ENCODE results near the gene ACTRT2. TPM values are rescaled to one million over a fixed set of nuclear protein-coding genes. Genes with fewer than 3 reads are reported as not detected.

ACTRT2 gene
- total RNA-seq, 1 donor from 2014 or later, result not detected

GRCh38 chr1:3053986-3054385 is 32.7 kb downstream of the ACTRT2 start:
- no peak for TF ChIP-seq CTCF (conservative IDR thresholded peaks at IDR 0.05)
- no peak overlapping the region for H3K4me3 Mint-ChIP-seq
- no peaks in the 10 kb centered on the region for H3K4me1 Mint-ChIP-seq (ENCODE audit: unreplicated experiment)
- H3K27me3 Mint-ChIP-seq, result peaks cover 46% of the 10 kb centered on the region
- peak; percentile 49 for DNase-seq (ENCODE audit: extremely low spot score, unreplicated experiment)
- H3K9me3 Mint-ChIP-seq, result peaks cover 7% of the 10 kb centered on the region
- H3K36me3 Mint-ChIP-seq, result peaks cover 2% of the 10 kb centered on the region
- H3K27ac Mint-ChIP-seq, result no peak overlapping the region

- Mint-ChIP-seq H3K36me3 (peaks cover 4% of the 10 kb centered on the region), H3K4me1 (ENCODE audit: unreplicated experiment) (no peaks in the 10 kb centered on the region), H3K4me3 (no peak overlapping the region), H3K27me3 (peaks cover 51% of the 10 kb centered on the region), H3K9me3 (peaks cover 9% of the 10 kb centered on the region), H3K27ac (no peak overlapping the region)
- TF ChIP-seq CTCF (conservative IDR thresholded peaks at IDR 0.05), result no peak
- peak; percentile 56 for DNase-seq (ENCODE audit: extremely low spot score, unreplicated experiment)
Observed at GRCh38 chr1:3054474-3054873, 33.2 kb downstream of the ACTRT2 start.

DNA sequence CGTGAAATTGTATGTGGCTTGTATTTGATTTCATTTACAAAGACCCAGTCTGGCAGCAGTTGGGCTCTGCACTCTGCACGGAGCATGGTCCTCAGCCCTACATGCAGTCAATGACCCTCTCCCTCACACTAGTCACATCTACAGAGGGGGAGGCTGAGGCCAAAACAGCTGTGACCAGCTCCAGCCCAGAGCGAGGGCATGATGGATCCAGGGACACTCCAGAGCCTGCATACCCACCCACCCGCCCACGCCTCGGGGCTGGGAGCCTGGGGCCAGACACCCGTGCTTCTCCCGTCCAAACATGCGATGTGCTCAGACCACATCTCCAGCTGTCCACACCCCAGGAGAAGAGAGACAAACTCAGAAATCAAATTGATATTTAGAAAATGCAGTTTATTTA is 33.8 kb downstream of the ACTRT2 start:
- H3K4me3 Mint-ChIP-seq, result no peak overlapping the region
- TF ChIP-seq CTCF (conservative IDR thresholded peaks at IDR 0.05), result no peak
- no peaks in the 10 kb centered on the region for H3K4me1 Mint-ChIP-seq (ENCODE audit: unreplicated experiment)
- peaks cover 4% of the 10 kb centered on the region for H3K36me3 Mint-ChIP-seq
- H3K27ac Mint-ChIP-seq, result no peak overlapping the region
- DNase-seq (ENCODE audit: extremely low spot score, unreplicated experiment), result peak; percentile 42
- peaks cover 9% of the 10 kb centered on the region for H3K9me3 Mint-ChIP-seq
- H3K27me3 Mint-ChIP-seq, result peaks cover 57% of the 10 kb centered on the region

DNA sequence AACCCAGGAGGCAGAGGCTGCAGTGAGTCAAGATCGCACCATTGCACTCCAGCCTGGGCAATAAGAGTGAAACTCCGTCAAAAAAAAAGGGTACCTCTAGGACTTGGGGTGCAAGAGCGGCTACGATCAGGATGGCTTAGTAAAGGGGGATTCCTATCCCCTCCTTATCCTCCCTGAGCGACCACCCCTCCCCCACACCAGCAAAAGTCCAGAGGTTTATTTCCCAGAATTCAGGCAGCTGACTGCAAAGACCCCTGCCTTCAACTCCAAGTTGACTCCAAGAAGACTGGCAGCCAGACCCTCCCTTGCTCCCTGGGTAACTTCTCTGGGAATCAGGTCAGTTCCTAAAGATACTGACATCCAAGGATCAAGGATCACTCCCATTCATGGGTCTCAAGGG is 35.4 kb downstream of the ACTRT2 start:
- Mint-ChIP-seq H3K27ac (no peak overlapping the region), H3K4me1 (ENCODE audit: unreplicated experiment) (peaks cover 4% of the 10 kb centered on the region), H3K9me3 (peaks cover 9% of the 10 kb centered on the region), H3K36me3 (peaks cover 4% of the 10 kb centered on the region), H3K27me3 (peaks cover 67% of the 10 kb centered on the region), H3K4me3 (no peak overlapping the region)
- peak; percentile 53 for DNase-seq (ENCODE audit: extremely low spot score, unreplicated experiment)
- no peak for TF ChIP-seq CTCF (conservative IDR thresholded peaks at IDR 0.05)

GRCh38 chr1:3058263-3059030 is 37.2 kb downstream of the ACTRT2 start:
- Mint-ChIP-seq H3K4me1 (ENCODE audit: unreplicated experiment) (peaks cover 4% of the 10 kb centered on the region), H3K9me3 (peaks cover 9% of the 10 kb centered on the region)
- peak; percentile 34 for DNase-seq (ENCODE audit: extremely low spot score, unreplicated experiment)

More at GRCh38 chr1:3058263-3059030, 37.2 kb downstream of the ACTRT2 start:
- Mint-ChIP-seq H3K36me3 (peaks cover 4% of the 10 kb centered on the region), H3K27me3 (peaks cover 68% of the 10 kb centered on the region), H3K4me3 (no peak overlapping the region), H3K27ac (no peak overlapping the region)
- TF ChIP-seq CTCF (conservative IDR thresholded peaks at IDR 0.05), result no peak

Data from type B pancreatic cell (in vitro differentiated cells).